ENCODE data around the gene FBXO45.
"Not testable (repeated sequence)": the region's sequence is repeated elsewhere in the genome, so short reads cannot be mapped to it uniquely, and the experiment has no call there.

FBXO45 gene

DNA sequence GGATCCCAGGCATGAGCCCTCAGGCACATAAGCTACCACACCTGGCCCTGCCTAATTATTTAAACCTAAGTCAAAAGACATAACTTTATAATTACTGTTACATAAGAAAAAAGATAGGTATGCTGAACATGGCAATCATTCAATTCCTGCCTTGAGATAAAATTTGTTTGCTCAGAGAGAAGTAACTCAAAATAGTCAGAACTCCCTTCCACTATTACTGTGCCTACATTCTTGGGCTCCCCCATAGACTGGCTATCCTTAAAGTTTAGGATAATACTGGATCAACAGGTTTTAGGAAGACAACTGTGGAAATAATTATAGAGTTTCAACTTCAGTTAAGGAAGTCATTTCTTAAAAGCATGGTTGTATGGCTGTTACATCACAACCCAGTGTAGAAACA lies 10.0 kb upstream of the FBXO45 start:
- no peak for DNase-seq

DNA sequence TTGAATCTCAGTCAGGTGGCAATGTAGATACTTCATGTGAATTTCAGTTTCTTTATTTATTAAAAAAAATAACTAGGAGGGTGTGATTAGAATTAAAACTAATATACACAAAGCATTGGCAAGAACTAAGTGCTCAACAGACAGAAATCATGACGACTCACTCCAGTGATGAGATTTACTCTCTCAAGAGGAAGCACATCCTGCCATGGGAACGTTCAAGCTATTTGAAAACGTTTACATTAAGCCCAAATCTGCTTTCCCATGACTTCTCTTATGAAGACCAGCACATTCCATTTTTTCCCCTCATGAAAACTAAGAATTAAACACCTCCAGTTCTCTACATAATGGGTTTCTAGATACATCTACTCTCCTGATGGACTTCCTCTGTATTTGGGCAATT lies 8.6 kb upstream of the FBXO45 start:
- no peak for DNase-seq

- DNase-seq: no peak
Observed at GRCh38 chr3:196563721-196564225, 4.7 kb upstream of the FBXO45 start.

GRCh38 chr3:196569003-196569516 lies 600 bp downstream of the FBXO45 start:
- no peak for DNase-seq

DNA sequence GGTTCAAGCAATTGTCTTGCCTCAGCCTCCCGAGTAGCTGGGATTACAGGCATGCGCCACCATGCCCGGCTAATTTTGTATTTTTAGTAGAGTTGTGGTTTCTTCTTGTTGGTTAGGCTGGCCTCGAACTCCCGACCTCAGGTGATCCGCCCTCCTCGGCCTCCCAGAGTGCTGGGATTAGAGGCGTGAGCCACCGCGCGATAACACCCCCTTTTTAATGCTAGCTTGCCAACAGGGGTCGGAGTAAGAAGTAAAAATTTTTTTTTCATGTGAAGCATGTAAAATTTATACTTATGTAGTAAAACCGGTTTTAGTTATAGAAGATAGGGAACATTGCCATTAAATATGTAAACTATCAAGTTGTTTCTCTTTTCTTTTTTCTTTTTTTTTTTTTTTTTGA lies 1.9 kb downstream of the FBXO45 start:
- not testable (repeated sequence) for DNase-seq

DNA sequence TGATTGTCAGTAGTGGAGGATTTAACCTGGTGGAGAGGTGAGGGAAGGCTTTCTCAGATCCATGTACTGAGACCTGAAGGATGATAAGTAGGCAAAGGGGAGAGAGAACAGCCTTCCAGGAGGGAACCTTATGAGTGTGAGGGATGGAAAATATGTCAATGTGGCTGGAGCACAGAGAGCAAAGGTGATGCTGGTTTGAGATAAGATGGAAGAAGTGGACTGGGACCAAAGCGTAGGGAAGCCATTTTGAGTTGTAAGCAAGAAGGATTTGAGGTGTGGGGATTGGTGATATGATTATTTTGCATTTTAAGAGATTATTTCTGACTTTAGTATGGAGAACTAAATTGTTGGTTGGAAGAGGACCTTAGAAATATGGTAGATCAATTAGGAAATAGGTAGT lies 3.9 kb downstream of the FBXO45 start:
- DNase-seq: no peak

- DNase-seq: no peak
Observed at GRCh38 chr3:196585044-196585757, 16.7 kb downstream of the FBXO45 start.

- DNase-seq: peak; percentile 4
Observed at GRCh38 chr3:196590279-196590678, 21.8 kb downstream of the FBXO45 start.

DNA sequence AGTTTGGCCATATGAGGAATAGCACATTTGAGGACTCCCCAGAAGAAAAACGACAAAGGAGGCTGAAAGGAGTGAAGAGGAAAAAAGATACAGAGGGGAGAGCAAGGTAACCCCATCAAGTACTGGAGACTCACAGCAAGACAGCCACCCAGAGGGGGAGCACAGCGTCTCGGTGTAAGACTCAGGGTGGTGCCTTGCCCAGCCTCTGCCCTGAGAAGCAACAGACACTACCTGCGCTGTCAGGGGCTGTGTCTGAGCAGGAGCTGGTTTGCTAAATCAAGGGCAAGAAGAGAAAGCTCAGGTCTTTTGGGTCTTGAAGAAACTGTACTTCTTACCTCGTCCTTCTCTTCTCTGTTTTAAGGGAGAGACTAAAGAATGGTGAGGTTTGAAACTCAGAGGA lies 27.9 kb downstream of the FBXO45 start:
- no peak for DNase-seq

- DNase-seq: not testable (repeated sequence)
Observed at GRCh38 chr3:196597971-196598733, 29.7 kb downstream of the FBXO45 start.

DNA sequence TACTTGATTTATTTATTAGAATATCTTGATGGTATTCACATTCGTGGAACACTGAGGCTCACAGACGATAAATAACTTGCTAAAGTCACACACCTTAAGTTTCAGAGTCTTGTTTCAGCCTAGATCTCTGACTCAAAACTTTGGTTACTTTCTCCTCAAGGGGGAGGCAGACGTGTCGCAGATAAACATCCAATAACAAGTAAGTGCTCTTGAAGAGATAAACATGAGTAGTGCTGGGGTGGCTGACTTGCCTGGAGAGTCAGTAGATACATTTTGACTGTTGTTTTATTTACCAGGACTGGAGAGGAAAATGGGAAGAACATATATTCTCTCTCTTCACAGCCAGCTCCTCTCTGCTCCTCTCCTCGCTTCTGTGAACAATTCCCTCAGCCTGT lies 31.3 kb downstream of the FBXO45 start:
- no peak for DNase-seq

DNA sequence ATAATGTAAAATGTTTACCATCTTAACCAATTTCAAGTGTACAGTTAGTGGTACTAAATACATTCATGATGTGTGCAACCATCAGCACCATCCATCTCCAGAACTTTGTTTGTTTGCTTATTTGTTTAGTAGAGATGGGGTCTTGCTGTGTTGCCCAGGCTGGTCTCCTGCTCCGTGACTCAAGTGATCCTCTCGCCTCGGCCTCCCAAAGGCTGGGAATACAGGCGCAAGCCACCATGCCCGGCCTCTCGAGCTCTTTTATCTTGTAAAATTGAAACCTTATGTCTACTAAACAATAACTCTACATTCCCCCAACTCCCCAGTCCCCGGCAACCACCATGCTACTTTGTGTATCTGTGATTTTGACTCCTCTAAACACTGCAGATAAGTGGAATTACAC lies 31.9 kb downstream of the FBXO45 start:
- no peak for DNase-seq

GRCh38 chr3:196602673-196603072 lies 34.2 kb downstream of the FBXO45 start:
- no peak for DNase-seq

DNA sequence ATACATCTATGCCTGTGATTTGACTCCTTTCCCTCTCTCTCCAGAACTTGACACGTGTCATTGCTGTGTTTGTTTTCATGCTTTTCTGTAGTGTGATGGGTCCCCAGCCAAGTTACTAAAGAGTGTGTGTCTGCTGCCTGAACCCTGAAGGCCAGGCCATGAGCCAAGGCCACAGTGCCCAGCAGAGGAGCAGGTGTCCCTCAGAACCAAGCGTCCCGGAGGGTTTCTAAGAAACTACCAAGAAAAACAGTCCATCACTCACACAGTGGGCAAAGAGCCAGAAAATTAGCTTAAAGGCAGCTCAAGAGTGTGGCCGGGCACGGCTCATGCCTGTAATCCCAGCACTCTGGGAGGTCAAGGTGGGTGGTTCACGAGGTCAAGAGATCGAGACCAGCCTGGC lies 35.2 kb downstream of the FBXO45 start:
- no peak for DNase-seq

DNA sequence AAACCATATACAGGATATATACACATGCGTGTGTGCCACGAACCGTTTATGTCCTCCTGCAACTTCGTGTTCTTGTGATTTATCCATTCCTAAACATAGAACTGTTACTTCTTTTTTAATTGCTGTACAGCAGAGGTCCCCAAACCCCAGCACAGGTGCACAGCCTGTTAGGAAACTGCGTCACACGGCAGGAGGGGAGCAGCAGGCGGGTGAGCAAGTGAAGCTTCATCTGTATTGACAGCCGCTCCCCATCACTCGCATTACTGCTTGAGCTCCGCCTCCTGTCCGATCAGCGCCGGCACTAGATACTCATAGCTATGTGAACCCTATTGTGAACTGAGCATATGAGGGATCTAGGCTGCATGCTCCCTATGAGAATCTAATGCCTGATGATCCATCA lies 36.1 kb downstream of the FBXO45 start:
- no peak for DNase-seq

DNA sequence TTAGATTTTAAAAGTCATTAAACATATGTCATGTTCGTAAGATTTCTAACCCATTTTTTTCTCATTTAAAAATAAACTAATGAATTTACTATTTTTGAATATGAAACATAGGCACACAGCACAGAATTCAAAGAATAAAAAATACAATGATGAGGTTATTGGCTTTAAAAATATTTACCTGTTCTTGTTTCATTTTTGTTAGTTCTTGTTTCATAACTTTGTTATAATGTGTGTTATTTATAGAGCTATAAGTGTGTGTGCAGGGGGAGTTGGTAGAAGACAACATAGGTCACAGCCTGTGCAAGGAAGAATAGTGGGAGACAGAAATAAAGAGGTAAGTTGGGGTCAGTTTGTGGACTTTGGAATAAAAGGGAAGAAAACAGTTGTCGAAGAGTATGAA lies 40.2 kb downstream of the FBXO45 start:
- no peak for DNase-seq

DNA sequence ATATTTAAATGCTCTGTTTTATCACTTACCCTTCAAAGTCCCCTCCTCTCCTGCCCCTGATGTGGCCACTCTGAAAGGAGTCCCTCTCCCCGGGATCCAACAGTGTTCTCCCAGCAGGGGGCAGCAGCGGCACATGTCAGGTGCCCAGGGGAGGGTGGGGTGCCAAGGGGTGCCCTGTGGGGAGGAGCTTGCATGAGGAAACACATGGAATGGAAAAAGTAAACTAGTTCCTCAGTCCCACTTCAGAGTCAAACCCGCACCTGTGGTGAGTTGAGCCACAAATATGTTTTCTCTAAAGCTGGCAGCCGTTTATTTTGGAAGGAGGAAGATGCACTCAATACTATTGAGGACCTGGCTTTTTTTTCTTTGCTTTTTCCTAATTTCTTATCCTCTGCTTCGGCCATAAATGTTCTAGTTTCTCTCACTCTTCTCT lies 40.9 kb downstream of the FBXO45 start:
- peak; percentile 74 for DNase-seq

DNA sequence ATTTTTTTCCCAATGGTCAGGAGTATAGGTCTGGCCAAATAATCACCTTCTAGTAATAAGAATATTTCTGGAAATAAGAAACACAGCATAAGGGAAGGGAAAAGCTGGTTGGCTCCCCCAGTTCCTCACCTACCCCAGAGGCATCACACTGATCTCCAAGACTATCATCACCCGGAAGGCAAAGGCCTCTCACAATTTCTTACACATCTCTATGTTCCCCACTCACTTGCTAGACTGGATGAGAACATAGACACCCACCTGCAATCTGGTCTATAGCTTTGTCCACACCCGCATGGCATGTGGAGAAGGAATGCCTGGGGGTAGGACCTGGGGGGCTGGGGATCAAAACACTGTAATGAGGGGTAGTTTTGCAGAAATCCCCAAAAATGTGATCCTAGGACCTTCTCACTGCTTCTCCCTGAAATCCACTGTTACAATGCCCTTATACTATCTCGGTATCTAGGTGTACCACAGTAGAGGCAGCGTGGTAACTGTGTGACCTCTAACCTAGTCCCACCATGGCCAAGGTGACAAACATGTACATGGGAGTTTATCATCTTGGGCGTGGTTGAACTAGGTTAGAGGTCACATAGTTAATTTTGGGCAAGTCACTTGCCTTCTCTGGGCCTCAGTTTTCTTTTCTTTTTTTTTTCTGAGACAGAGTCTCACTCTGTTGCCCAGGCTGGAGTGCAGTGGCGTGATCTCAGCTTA lies 41.5 kb downstream of the FBXO45 start:
- DNase-seq: no peak

DNA sequence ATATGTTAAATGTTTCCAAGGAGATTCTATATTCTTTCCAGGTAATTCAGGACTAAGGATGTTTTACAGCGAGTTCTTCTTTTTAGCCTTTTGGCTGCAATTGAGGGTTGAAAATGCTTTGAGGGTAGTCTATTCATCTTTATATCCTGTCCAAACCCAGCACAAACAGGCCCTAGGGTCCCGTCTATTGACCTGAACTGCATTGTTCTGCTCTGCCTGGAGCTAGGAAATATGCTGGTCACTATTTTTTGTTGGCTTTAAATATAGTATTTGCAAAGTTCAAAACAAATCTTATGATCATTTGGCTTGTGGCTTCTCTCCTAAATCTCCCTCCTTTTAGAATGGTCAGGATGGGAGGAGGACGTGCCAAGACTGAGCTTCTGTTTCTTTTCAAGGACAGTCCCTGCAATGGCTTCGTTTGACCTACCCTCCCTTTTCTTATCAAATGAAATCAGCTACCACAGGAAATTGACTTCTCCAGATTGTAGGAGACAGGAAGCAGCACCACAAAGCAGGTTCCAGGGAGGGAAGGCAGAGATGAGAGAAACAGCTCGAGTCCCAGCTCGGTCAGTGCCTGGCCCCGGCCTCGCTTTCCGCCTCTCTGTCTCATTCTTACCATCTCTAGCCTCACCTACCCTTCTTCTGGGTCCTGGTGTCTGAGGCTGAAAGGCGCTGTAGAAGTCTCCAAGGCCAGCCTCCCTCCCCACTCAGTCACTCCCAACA lies 43.5 kb downstream of the FBXO45 start:
- no peak for DNase-seq

DNA sequence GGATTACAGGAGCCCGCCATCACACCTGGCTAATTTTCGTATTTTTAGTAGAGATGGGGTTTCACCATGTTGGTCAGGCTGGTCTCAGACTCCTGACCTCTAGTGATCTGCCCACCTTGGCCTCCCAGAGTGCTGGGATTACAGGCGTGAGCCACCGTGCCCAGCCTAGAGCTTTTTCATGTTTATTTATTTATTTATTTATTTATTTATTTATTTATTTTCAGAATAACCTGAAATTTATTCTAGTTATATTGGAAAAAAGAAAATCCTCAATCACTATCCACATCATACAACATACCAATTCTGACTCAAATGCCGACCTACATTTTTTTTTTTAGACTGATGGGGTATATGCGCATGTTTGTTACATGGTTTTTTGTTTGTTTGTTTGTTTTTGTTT lies 46.8 kb downstream of the FBXO45 start:
- not testable (repeated sequence) for DNase-seq

DNA sequence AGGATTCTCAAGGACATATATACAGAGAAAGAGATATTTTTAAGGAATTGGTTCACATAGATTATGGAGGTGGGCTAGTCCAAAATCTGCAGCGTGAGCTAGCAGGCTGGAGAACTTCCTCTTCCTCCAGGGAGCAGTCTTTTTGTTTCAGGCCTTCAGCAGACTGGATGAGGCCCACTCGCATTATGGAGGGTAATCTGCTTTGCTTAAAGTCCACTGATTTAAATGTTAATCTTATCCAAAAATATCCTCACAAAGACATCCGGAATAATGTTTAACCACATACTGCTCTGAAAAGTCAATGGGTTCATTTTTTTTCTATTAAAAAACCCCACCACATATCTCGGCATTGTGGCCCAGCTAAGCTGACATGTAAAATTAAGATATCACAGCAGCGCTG lies 48.8 kb downstream of the FBXO45 start:
- DNase-seq: no peak

GRCh38 chr3:196619223-196619622 lies 50.8 kb downstream of the FBXO45 start:
- no peak for DNase-seq

DNA sequence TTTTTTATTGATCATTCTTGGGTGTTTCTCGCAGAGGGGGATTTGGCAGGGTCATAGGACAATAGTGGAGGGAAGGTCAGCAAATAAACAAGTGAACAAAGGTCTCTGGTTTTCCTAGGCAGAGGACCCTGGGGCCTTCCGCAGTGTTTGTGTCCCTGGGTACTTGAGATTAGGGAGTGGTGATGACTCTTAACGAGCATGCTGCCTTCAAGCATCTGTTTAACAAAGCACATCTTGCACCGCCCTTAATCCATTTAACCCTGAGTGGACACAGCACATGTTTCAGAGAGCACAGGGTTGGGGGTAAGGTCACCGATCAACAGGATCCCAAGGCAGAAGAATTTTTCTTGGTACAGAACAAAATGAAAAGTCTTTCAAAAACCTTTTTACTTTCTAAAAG lies 51.2 kb downstream of the FBXO45 start:
- not testable (repeated sequence) for DNase-seq
